ENCODE measurements around the gene BPTF.
"Not testable (repeated sequence)": the region's sequence is repeated elsewhere in the genome, so short reads cannot be mapped to it uniquely, and the experiment has no call there.

BPTF gene

GRCh38 chr17:67850991-67851631 is 25.8 kb downstream of the BPTF start:
- no peak for TF ChIP-seq ZFX (IDR thresholded peaks at IDR 0.05)
- no peak overlapping the region for H3K27ac ChIP-seq

- TF ChIP-seq ZFX (IDR thresholded peaks at IDR 0.05) (no peak), CTCF (conservative IDR thresholded peaks at IDR 0.05) (no peak)
- H3K27ac ChIP-seq = no peak overlapping the region
These were observed 28.4 kb downstream of the BPTF start for GRCh38 chr17:67853703-67854102.

- H3K27ac ChIP-seq = no peak overlapping the region
- TF ChIP-seq ZFX (IDR thresholded peaks at IDR 0.05) (no peak), CTCF (conservative IDR thresholded peaks at IDR 0.05) (no peak)
These were observed 29.1 kb downstream of the BPTF start for GRCh38 chr17:67854378-67854777.

GRCh38 chr17:67855504-67856324 is 30.4 kb downstream of the BPTF start:
- no peak for TF ChIP-seq ZFX (IDR thresholded peaks at IDR 0.05)
- no peak for TF ChIP-seq CTCF (conservative IDR thresholded peaks at IDR 0.05)
- no peak overlapping the region for H3K27ac ChIP-seq

- H3K27ac ChIP-seq = not testable (repeated sequence)
These were observed 31.1 kb downstream of the BPTF start for GRCh38 chr17:67856402-67856801.

- no peak overlapping the region for H3K27ac ChIP-seq
- peak; percentile 15 for TF ChIP-seq CTCF (conservative IDR thresholded peaks at IDR 0.05)
- no peak for TF ChIP-seq ZFX (IDR thresholded peaks at IDR 0.05)
These were observed 37.4 kb downstream of the BPTF start for GRCh38 chr17:67862614-67863217.

- TF ChIP-seq ZFX (IDR thresholded peaks at IDR 0.05) (no peak), CTCF (conservative IDR thresholded peaks at IDR 0.05) (no peak)
- H3K27ac ChIP-seq = no peak overlapping the region
These were observed 38.4 kb downstream of the BPTF start for GRCh38 chr17:67863624-67864247.

- H3K27ac ChIP-seq = no peak overlapping the region
- TF ChIP-seq CTCF (conservative IDR thresholded peaks at IDR 0.05) (no peak), ZFX (IDR thresholded peaks at IDR 0.05) (no peak)
These were observed 40.1 kb downstream of the BPTF start for GRCh38 chr17:67865438-67865837.

Data from C4-2B (cell line).